GM19043 (cell line): ENCODE results near the gene SLC27A6.
"Not testable (repeated sequence)": the region's sequence is repeated elsewhere in the genome, so short reads cannot be mapped to it uniquely, and the experiment has no call there.

Experiments
- ATAC-seq: cut with Tn5 transposase; IDR thresholded peaks from one replicate; pipeline ENCODE4 v1.9.1; 2021; ENCODE audit warnings: low read depth; ENCODE audit not compliant: unreplicated experiment

Gene SLC27A6

GRCh38 chr5:128965011-128965637 lies at the start of gene SLC27A6:
Gene SLC27A6, plus strand, starts transcription at chr5:128965488. Its CDS starts 650 bp downstream, at chr5:128966138.
- no peak for ATAC-seq

GRCh38 chr5:128919542-128919941 lies 45.7 kb upstream of the SLC27A6 start:
- no peak for ATAC-seq

GRCh38 chr5:128920345-128921215 lies 44.7 kb upstream of the SLC27A6 start:
- no peak for ATAC-seq

GRCh38 chr5:128924299-128924698 lies 41.0 kb upstream of the SLC27A6 start:
- no peak for ATAC-seq

- ATAC-seq, result no peak
Measured at GRCh38 chr5:128925973-128926372, 39.3 kb upstream of the SLC27A6 start.

GRCh38 chr5:128927644-128928043 lies 37.6 kb upstream of the SLC27A6 start:
- no peak for ATAC-seq

- ATAC-seq, result not testable (repeated sequence)
Measured at GRCh38 chr5:128932232-128932631, 33.1 kb upstream of the SLC27A6 start.

GRCh38 chr5:128943100-128943499 lies 22.2 kb upstream of the SLC27A6 start:
- ATAC-seq, result not testable (repeated sequence)

GRCh38 chr5:128949847-128950546 lies 15.3 kb upstream of the SLC27A6 start:
- no peak for ATAC-seq

- not testable (repeated sequence) for ATAC-seq
Measured at GRCh38 chr5:128951301-128951700, 14.0 kb upstream of the SLC27A6 start.

- no peak for ATAC-seq
Measured at GRCh38 chr5:128956164-128956563, 9.1 kb upstream of the SLC27A6 start.

GRCh38 chr5:128962211-128962610 lies 3.1 kb upstream of the SLC27A6 start:
- no peak for ATAC-seq

- ATAC-seq, result no peak
Measured at GRCh38 chr5:128965638-128966302, 482 bp downstream of the SLC27A6 start.

GRCh38 chr5:128966375-128966774 lies 1.1 kb downstream of the SLC27A6 start:
- ATAC-seq, result no peak

- no peak for ATAC-seq
Measured at GRCh38 chr5:128966846-128967245, 1.6 kb downstream of the SLC27A6 start.

- no peak for ATAC-seq
Measured at GRCh38 chr5:128973244-128973643, 8.0 kb downstream of the SLC27A6 start.

GRCh38 chr5:128974567-128974966 lies 9.3 kb downstream of the SLC27A6 start:
- ATAC-seq, result no peak

- ATAC-seq, result no peak
Measured at GRCh38 chr5:128979761-128980160, 14.5 kb downstream of the SLC27A6 start.

- ATAC-seq, result no peak
Measured at GRCh38 chr5:128980917-128981316, 15.6 kb downstream of the SLC27A6 start.

GRCh38 chr5:128984480-128984879 lies 19.2 kb downstream of the SLC27A6 start:
- no peak for ATAC-seq

- ATAC-seq, result no peak
Measured at GRCh38 chr5:128988476-128988875, 23.2 kb downstream of the SLC27A6 start.
